NCI-H460 (cell line): Measurements from ENCODE around the gene CXCL14. TPM values are rescaled to one million over a fixed set of nuclear protein-coding genes. Genes with fewer than 3 reads are reported as not detected.
"Not testable (repeated sequence)": the region's sequence is repeated elsewhere in the genome, so short reads cannot be mapped to it uniquely, and the experiment has no call there.

Experiments
- DNase-seq: peaks from one replicate; pipeline ENCODE4 v3.0.0-alpha.2; 2016; ENCODE audit warnings: low read depth; ENCODE audit errors: extremely low read depth
- total RNA-seq: library from RNA; depleted of rRNA; stranded (reverse); fragments of >200 nt; shearing (Covaris generic); gene quantifications from 2 replicates; pipeline ENCODE4 v1.2.3, GENCODE V29; 2014

Gene CXCL14
- total RNA-seq, 1 experiment from 2014 or later = 0.12 TPM

- DNase-seq = no peak
Measured at GRCh38 chr5:135546912-135547311, 31.9 kb downstream of the CXCL14 start.

GRCh38 chr5:135546101-135546500, 32.7 kb downstream of the CXCL14 start:
- no peak for DNase-seq

GRCh38 chr5:135545099-135545498, 33.7 kb downstream of the CXCL14 start:
- DNase-seq = no peak

GRCh38 chr5:135543485-135544304, 35.1 kb downstream of the CXCL14 start:
- no peak for DNase-seq

GRCh38 chr5:135543001-135543484, 35.7 kb downstream of the CXCL14 start:
- DNase-seq = no peak

- DNase-seq = no peak
Measured at GRCh38 chr5:135541807-135542502, 36.8 kb downstream of the CXCL14 start.

GRCh38 chr5:135539430-135540005, 39.3 kb downstream of the CXCL14 start:
- no peak for DNase-seq

- no peak for DNase-seq
Measured at GRCh38 chr5:135538261-135538660, 40.5 kb downstream of the CXCL14 start.

- DNase-seq = no peak
Measured at GRCh38 chr5:135537745-135538144, 41.0 kb downstream of the CXCL14 start.

GRCh38 chr5:135537271-135537670, 41.5 kb downstream of the CXCL14 start:
- no peak for DNase-seq

GRCh38 chr5:135535820-135536801, 42.7 kb downstream of the CXCL14 start, which contains the start of gene NEUROG1:
NEUROG1 (minus strand) TSS chr5:135535964; CDS start chr5:135535690, 274 bp downstream.
- DNase-seq = no peak

GRCh38 chr5:135535420-135535819, 43.4 kb downstream of the CXCL14 start:
- no peak for DNase-seq

- no peak for DNase-seq
Measured at GRCh38 chr5:135534609-135535419, 44.0 kb downstream of the CXCL14 start.

- no peak for DNase-seq
Measured at GRCh38 chr5:135533794-135534193, 45.0 kb downstream of the CXCL14 start.

- DNase-seq = no peak
Measured at GRCh38 chr5:135533334-135533733, 45.5 kb downstream of the CXCL14 start.

- DNase-seq = not testable (repeated sequence)
Measured at GRCh38 chr5:135529576-135529975, 49.2 kb downstream of the CXCL14 start.

- DNase-seq = no peak
Measured at GRCh38 chr5:135526924-135527323, 51.9 kb downstream of the CXCL14 start.

GRCh38 chr5:135521964-135522363, 56.8 kb downstream of the CXCL14 start:
- no peak for DNase-seq
